HEK293 (cell line): Measurements from ENCODE around the gene AEBP1.

Source experiments
- CTCF ChIA-PET: fragments of 350-600 bp; formaldehyde crosslinking; extraction: SDS; loops from one replicate; lab custom pipeline; 2021; ENCODE audit warnings: antibody characterized with exemption; lab: Yijun Ruan, JAX
- POLR2A ChIA-PET: fragments of 300-600 bp; formaldehyde crosslinking; extraction: SDS; loops from one replicate; lab custom pipeline; 2020; ENCODE audit warnings: antibody characterized with exemption, inconsistent platforms; lab: Yijun Ruan, JAX
- H3K27ac ChIP-seq: fragments of 200-500 bp; sonication (Bioruptor generic); 2 replicates; pipeline ENCODE4 v1.5.1; 2014; ENCODE audit warnings: low read depth, low read length, control low read depth, inconsistent platforms; ENCODE audit errors: extremely low read depth
- H3K36me3 ChIP-seq, 2 experiments: fragments of 200-500 bp in 1 of 2; sonication (Bioruptor generic) in 1 of 2; 1 replicate in 1 of 2; 2 replicates in 1 of 2; pipeline ENCODE4 v1.5.1; 2014 to 2017; ENCODE audit warnings: inconsistent platforms in 2 of 2, low read length in 2 of 2; ENCODE audit not compliant: control insufficient read depth in 2 of 2, insufficient read depth in 1 of 2
- H3K4me1 ChIP-seq: fragments of 200-500 bp; sonication (Bioruptor generic); 2 replicates; pipeline ENCODE4 v1.5.1; 2014; ENCODE audit warnings: mild to moderate bottlenecking, low read length, inconsistent platforms; ENCODE audit not compliant: control insufficient read depth, insufficient read depth
- H3K4me3 ChIP-seq: 2 replicates; pipeline ENCODE4 v1.5.1; 2011; ENCODE audit warnings: low read depth, mild to moderate bottlenecking, control low read depth, low read length, moderate library complexity
- H3K9me3 ChIP-seq: fragments of 200-500 bp; sonication (Bioruptor generic); 2 replicates; pipeline ENCODE4 v1.5.1; 2014; ENCODE audit warnings: low read depth, low read length, inconsistent platforms; ENCODE audit not compliant: control insufficient read depth, insufficient read depth
- GLI2 ChIP-seq: fragments of 450-650 bp; formaldehyde crosslinking; IDR thresholded peaks from 2 replicates; pipeline ENCODE4; 2017; ENCODE audit warnings: missing biosample characterization, missing genetic modification characterization, low read depth, borderline replicate concordance
- INSM2 ChIP-seq: fragments of 450-650 bp; formaldehyde crosslinking; IDR thresholded peaks from 2 replicates; pipeline ENCODE4 v1.5.1; 2016; ENCODE audit warnings: missing biosample characterization, missing genetic modification characterization
- PATZ1 ChIP-seq: fragments of 450-650 bp; formaldehyde crosslinking; IDR thresholded peaks from 2 replicates; pipeline ENCODE4 v1.5.1; 2016; ENCODE audit warnings: missing biosample characterization, missing genetic modification characterization
- PRDM4 ChIP-seq: fragments of 450-650 bp; formaldehyde crosslinking; IDR thresholded peaks from 2 replicates; pipeline ENCODE4 v1.5.1; 2017; ENCODE audit warnings: missing biosample characterization, missing genetic modification characterization
- ZBTB11 ChIP-seq: fragments of 450-650 bp; formaldehyde crosslinking; conservative IDR thresholded peaks from 2 replicates; pipeline ENCODE4 v1.5.1; 2016; ENCODE audit warnings: low read depth, missing biosample characterization, missing genetic modification characterization
- ZBTB49 ChIP-seq: fragments of 450-650 bp; formaldehyde crosslinking; IDR thresholded peaks from 2 replicates; pipeline ENCODE4 v1.5.1; 2016; ENCODE audit warnings: missing biosample characterization, missing genetic modification characterization, low read depth
- ZFP37 ChIP-seq: fragments of 450-650 bp; formaldehyde crosslinking; IDR thresholded peaks from 2 replicates; pipeline ENCODE4 v1.5.1; 2016; ENCODE audit warnings: missing biosample characterization, missing genetic modification characterization
- ZNF132 ChIP-seq: fragments of 450-650 bp; formaldehyde crosslinking; IDR thresholded peaks from 2 replicates; pipeline ENCODE4 v1.5.1; 2017; ENCODE audit warnings: missing biosample characterization, missing genetic modification characterization, borderline replicate concordance
- ZNF184 ChIP-seq: fragments of 450-650 bp; IDR thresholded peaks from 2 replicates; pipeline ENCODE4 v1.5.1; 2018; ENCODE audit warnings: missing biosample characterization, mild to moderate bottlenecking, missing genetic modification characterization
- ZNF513 ChIP-seq: fragments of 450-650 bp; IDR thresholded peaks from 2 replicates; pipeline ENCODE4 v1.5.1; 2018; ENCODE audit warnings: missing biosample characterization, missing genetic modification characterization
- ZNF560 ChIP-seq: fragments of 450-650 bp; formaldehyde crosslinking; IDR thresholded peaks from 2 replicates; pipeline ENCODE4 v1.5.1; 2017; ENCODE audit warnings: missing biosample characterization, missing genetic modification characterization, borderline replicate concordance
- ZNF623 ChIP-seq: fragments of 450-650 bp; formaldehyde crosslinking; IDR thresholded peaks from 2 replicates; pipeline ENCODE4 v1.5.1; 2016; ENCODE audit warnings: missing biosample characterization, missing genetic modification characterization
- ZNF629 ChIP-seq: fragments of 450-650 bp; formaldehyde crosslinking; IDR thresholded peaks from 2 replicates; pipeline ENCODE4 v1.5.1; 2017; ENCODE audit warnings: missing biosample characterization, missing genetic modification characterization
- ZNF654 ChIP-seq: fragments of 450-650 bp; formaldehyde crosslinking; IDR thresholded peaks from 2 replicates; pipeline ENCODE4 v1.5.1; 2016; ENCODE audit warnings: low read depth, missing biosample characterization, missing genetic modification characterization
- ZNF670 ChIP-seq: fragments of 450-650 bp; formaldehyde crosslinking; IDR thresholded peaks from 2 replicates; pipeline ENCODE4 v1.5.1; 2016; ENCODE audit warnings: missing biosample characterization, missing genetic modification characterization, low read depth
- ZSCAN30 ChIP-seq: fragments of 450-650 bp; IDR thresholded peaks from 2 replicates; pipeline ENCODE4 v1.5.1; 2018; ENCODE audit warnings: missing biosample characterization, mild to moderate bottlenecking, missing genetic modification characterization, moderate library complexity

The AEBP1 gene

GRCh38 chr7:44081266-44081748 is 22.8 kb upstream of the AEBP1 start:
- TF ChIP-seq GLI2 (tag by site-specific recombination) (no peak), ZNF560 (tag by site-specific recombination) (no peak), ZNF670 (tag by site-specific recombination) (no peak), ZNF623 (tag by site-specific recombination) (no peak), ZNF184 (tag by site-specific recombination) (no peak), ZNF513 (no peak), ZNF629 (tag by site-specific recombination) (no peak), ZSCAN30 (tag by site-specific recombination) (no peak), PATZ1 (tag by site-specific recombination) (no peak), ZNF654 (tag by site-specific recombination) (no peak), INSM2 (tag by site-specific recombination) (no peak), ZNF132 (tag by site-specific recombination) (no peak), ZBTB49 (tag by site-specific recombination) (no peak), ZBTB11 (tag by site-specific recombination) (no peak), PRDM4 (tag by site-specific recombination) (no peak), ZFP37 (tag by site-specific recombination) (no peak)
- CTCF ChIA-PET, result no interaction called here
- peaks cover 4 to 45% of the 10 kb centered on the region in 2 experiments; a peak in 2 of 3 replicates for H3K36me3 ChIP-seq

More at GRCh38 chr7:44081266-44081748, 22.8 kb upstream of the AEBP1 start:
- Histone ChIP-seq H3K9me3 (no peaks in the 10 kb centered on the region), H3K4me3 (no peak overlapping the region), H3K27ac (no peak overlapping the region), H3K4me1 (no peaks in the 10 kb centered on the region)
- POLR2A ChIA-PET, result interaction anchor here (0.7 kb wide), 1 partner anchor 950 kb away, joined by 5 read pairs; no protein-coding TSS in a partner anchor
